ENCODE results near the gene SARS1. TPM values are rescaled to one million over a fixed set of nuclear protein-coding genes. Genes with fewer than 3 reads are reported as not detected.
A peak's percentile ranks its signal among the peaks of the same experiment; 100 is the strongest.

Gene SARS1
- total RNA-seq, 2 experiments from 2014 or later = 122 to 131 TPM

DNA sequence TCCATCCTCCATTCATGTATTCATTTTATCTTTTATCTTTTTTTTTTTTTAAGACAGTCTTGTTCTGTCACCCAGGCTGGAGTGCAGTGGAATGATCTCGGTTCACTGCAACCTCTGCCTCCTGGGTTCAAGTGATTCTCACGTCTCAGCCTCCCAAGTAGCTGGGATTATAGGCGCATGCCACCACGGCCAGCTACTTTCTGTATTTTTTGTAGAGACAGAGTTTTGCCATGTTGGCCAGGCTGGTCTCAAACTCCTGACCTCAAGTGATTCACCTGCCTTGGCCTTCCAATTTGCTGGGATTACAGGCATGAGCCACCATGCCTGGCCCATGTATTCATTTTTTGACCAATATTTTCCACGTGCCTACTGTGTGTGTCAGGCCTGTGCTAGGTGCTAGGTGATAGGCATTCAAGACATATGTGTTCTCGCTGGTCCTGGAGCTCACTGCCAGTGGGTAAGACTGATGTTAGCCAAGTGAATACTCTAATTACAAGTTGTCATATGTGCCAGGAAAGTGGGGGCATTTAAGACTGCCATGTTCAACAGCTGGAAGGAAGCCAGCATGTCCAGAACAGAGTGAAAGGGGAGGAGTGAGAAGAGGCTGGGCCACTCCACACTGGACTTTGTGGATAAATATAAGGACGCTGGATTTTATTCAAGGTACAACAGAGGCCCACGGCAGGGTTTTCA lies 30.3 kb downstream of the SARS1 start:
- DNase-seq (no peak), ATAC-seq (ENCODE audit: poor library complexity) (no peak)
- Histone ChIP-seq H3K36me3 (ENCODE audit: insufficient read depth, low read length) (peaks cover 1% of the 10 kb centered on the region), H3K27ac (ENCODE audit: low read depth in 1 of 2, low read length in 2 of 2) (no peak overlapping the region), H3K4me3 (ENCODE audit: low read length) (no peak overlapping the region), H3K9me3 (ENCODE audit: control insufficient read depth in 1 of 2, insufficient read depth in 1 of 2, low read length in 2 of 2) (no peaks in the 10 kb centered on the region), H3K27me3 (ENCODE audit: control insufficient read depth in 1 of 2, insufficient read depth in 2 of 2, low read length in 2 of 2) (peaks cover 7% of the 10 kb centered on the region in 2 experiments), H3K4me1 (ENCODE audit: insufficient read depth, low read length) (peaks cover 32% of the 10 kb centered on the region)
- intact Hi-C loops (cut with DNase I, micrococcal nuclease) = no loop called here
- H3K4me3 Mint-ChIP-seq = no peak overlapping the region
- no peak for TF ChIP-seq CTCF (IDR thresholded peaks at IDR 0.05)
- ChIA-PET CTCF (no interaction called here), POLR2A (no interaction called here)
- no peaks in the 10 kb centered on the region for H3K9me3 Mint-ChIP-seq
- peaks cover 6% of the 10 kb centered on the region for H3K36me3 Mint-ChIP-seq (ENCODE audit: low read depth)
- H3K4me1 Mint-ChIP-seq (ENCODE audit: low read depth) = peaks cover 26% of the 10 kb centered on the region
- no peak overlapping the region for H3K27ac Mint-ChIP-seq
- peaks cover under 1% of the 10 kb centered on the region for H3K27me3 Mint-ChIP-seq

DNA sequence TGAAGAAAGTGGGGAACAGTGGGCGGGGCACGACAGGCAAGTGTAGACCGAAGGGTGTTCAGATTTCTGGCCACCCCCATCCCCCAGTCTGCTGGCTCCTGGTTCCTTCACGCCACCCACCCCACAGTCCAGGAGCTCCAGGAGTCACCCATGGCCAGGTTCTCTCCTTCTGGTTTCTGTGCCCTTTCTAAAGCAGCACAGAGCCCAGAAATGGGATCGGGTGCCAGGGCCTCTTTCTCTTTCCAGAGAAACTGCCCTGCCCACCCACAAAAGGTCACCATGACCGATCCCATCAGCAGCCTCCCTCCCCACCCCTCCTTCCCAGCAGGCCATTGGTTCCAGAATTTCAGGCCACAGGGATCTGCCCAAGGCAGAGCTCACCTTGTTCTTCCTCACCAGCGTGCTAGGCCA lies 32.4 kb downstream of the SARS1 start:
- no peak for ATAC-seq (ENCODE audit: poor library complexity)
- H3K4me1 ChIP-seq (ENCODE audit: insufficient read depth, low read length) = peaks cover 34% of the 10 kb centered on the region
- H3K36me3 ChIP-seq (ENCODE audit: insufficient read depth, low read length) = no peaks in the 10 kb centered on the region
- H3K4me3 ChIP-seq (ENCODE audit: low read length) = no peak overlapping the region
- no peak overlapping the region for H3K4me3 Mint-ChIP-seq
- no peak for TF ChIP-seq CTCF (IDR thresholded peaks at IDR 0.05)
- no peak overlapping the region for H3K27ac Mint-ChIP-seq
- intact Hi-C loops (cut with DNase I, micrococcal nuclease) = no loop called here
- H3K27me3 Mint-ChIP-seq = peaks cover 4% of the 10 kb centered on the region
- POLR2A ChIA-PET = no interaction called here
- no peak overlapping the region for H3K27ac ChIP-seq (ENCODE audit: low read depth in 1 of 2, low read length in 2 of 2)
- H3K36me3 Mint-ChIP-seq (ENCODE audit: low read depth) = no peaks in the 10 kb centered on the region
- peaks cover 7 to 13% of the 10 kb centered on the region in 2 experiments for H3K27me3 ChIP-seq (ENCODE audit: control insufficient read depth in 1 of 2, insufficient read depth in 2 of 2, low read length in 2 of 2)
- H3K9me3 Mint-ChIP-seq = no peaks in the 10 kb centered on the region
- CTCF ChIA-PET = no interaction called here
- H3K9me3 ChIP-seq (ENCODE audit: control insufficient read depth in 1 of 2, insufficient read depth in 1 of 2, low read length in 2 of 2) = no peaks in the 10 kb centered on the region
- H3K4me1 Mint-ChIP-seq (ENCODE audit: low read depth) = peaks cover 27% of the 10 kb centered on the region
- peak in 1 of 14 experiments; percentile 20 for DNase-seq

DNA sequence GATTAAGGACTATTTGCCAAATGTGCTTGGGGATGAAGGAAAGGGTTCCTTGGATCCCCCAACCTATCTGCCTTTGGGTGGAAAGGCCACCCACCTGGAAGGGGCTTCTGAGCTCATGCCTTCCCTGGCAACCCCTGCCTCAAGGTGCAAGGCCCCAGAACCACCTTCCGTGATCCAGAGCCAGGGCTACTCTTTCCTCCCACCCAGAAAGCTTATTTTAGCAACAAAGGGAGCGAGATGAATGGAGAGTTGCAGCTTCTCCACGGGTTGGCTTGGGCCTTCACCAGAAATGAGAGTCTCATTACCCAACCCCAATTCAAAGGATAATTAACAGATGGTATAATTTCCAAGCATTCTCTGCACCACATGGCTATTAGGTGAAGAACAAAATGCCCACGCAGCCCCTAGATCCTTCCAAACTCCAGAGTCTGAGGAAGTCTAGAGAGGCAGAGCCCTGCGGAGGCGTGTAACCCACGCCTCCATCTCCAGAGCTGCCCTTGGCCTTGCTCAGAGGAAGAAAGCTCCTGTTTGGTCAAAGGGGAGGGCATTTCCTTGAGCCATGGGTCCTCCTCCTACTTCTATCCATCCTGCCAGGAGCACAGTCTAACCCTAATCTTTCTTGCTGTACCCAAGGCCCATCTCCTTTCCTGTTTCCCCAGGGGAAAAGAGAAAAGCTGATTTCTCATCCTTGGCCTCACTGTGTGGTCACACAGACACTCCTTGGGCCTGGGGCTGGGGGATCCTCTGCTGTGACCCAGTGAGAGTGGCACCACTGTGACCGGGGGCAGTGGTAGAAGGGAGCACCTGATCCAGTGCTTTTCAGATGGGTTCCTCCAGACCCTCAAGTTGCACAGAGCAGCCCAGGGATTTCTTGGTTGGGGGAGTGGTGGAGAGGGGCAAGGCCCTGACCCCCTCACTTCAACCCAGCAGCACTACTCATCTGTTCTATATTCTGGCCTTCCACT lies 34.0 kb downstream of the SARS1 start:
- TF ChIP-seq CTCF (IDR thresholded peaks at IDR 0.05) = no peak
- no peaks in the 10 kb centered on the region for H3K9me3 Mint-ChIP-seq
- no peak overlapping the region for H3K27ac ChIP-seq (ENCODE audit: low read depth in 1 of 2, low read length in 2 of 2)
- H3K27me3 Mint-ChIP-seq = peaks cover 4% of the 10 kb centered on the region
- ATAC-seq (ENCODE audit: poor library complexity) (no peak), DNase-seq (no peak)
- ChIA-PET CTCF (no interaction called here), POLR2A (interaction anchor here (1.6 kb wide), 1 partner anchor 178 kb away, joined by 3 read pairs; no protein-coding TSS in a partner anchor)
- H3K36me3 ChIP-seq (ENCODE audit: insufficient read depth, low read length) = no peaks in the 10 kb centered on the region
- H3K27ac Mint-ChIP-seq = no peak overlapping the region
- peaks cover 17% of the 10 kb centered on the region for H3K4me1 Mint-ChIP-seq (ENCODE audit: low read depth)
- no peaks in the 10 kb centered on the region for H3K9me3 ChIP-seq (ENCODE audit: control insufficient read depth in 1 of 2, insufficient read depth in 1 of 2, low read length in 2 of 2)
- no peaks in the 10 kb centered on the region for H3K36me3 Mint-ChIP-seq (ENCODE audit: low read depth)
- no peak overlapping the region for H3K4me3 ChIP-seq (ENCODE audit: low read length)
- intact Hi-C loops (cut with DNase I, micrococcal nuclease) = no loop called here
- H3K4me3 Mint-ChIP-seq = no peak overlapping the region
- peaks cover 7 to 12% of the 10 kb centered on the region in 2 experiments for H3K27me3 ChIP-seq (ENCODE audit: control insufficient read depth in 1 of 2, insufficient read depth in 2 of 2, low read length in 2 of 2)
- peaks cover 19% of the 10 kb centered on the region for H3K4me1 ChIP-seq (ENCODE audit: insufficient read depth, low read length)

All from CD4-positive, alpha-beta T cell (primary cell).